Effector memory CD8-positive, alpha-beta T cell (primary cell): ENCODE results near the gene CEP350.

Experiments used
- ATAC-seq: fragments of 150-1000 bp; cut with Tn5 transposase; replicated peaks from 2 replicates; pipeline ENCODE4 v1.10.0; 2021; ENCODE audit warnings: mild to moderate bottlenecking, moderate library complexity
- DNase-seq, 3 experiments: peaks; one replicate each; pipeline ENCODE4 v3.0.0; 2021
- H3K27ac Mint-ChIP-seq, 2 donors: one replicate each; pipeline ENCODE4 v1.8.0; 2022; ENCODE audit warnings: mild to moderate bottlenecking in 2 of 2, mixed read lengths in 2 of 2, moderate library complexity in 2 of 2
- H3K27me3 Mint-ChIP-seq, 2 donors: one replicate each; pipeline ENCODE4 v1.8.0; 2022; ENCODE audit warnings: mixed read lengths in 2 of 2
- H3K36me3 Mint-ChIP-seq: one replicate; pipeline ENCODE4 v1.8.0; 2022; ENCODE audit warnings: mild to moderate bottlenecking, moderate library complexity, mixed read lengths; ENCODE audit not compliant: insufficient read depth
- H3K4me1 Mint-ChIP-seq, 2 donors: one replicate each; pipeline ENCODE4 v1.8.0; 2022; ENCODE audit warnings: low read depth in 2 of 2, mixed read lengths in 2 of 2
- H3K4me3 Mint-ChIP-seq, 2 donors: one replicate each; pipeline ENCODE4 v1.8.0; 2022; ENCODE audit warnings: mild to moderate bottlenecking in 2 of 2, mixed read lengths in 2 of 2, moderate library complexity in 2 of 2
- H3K9me3 Mint-ChIP-seq, 2 donors: one replicate each; pipeline ENCODE4 v1.8.0; 2022; ENCODE audit warnings: mixed read lengths in 2 of 2
- total RNA-seq, 9 experiments: gene quantifications; one replicate each; lab custom pipeline; 2026; lab: John Stamatoyannopoulos, UW

The CEP350 gene
- total RNA-seq: 165 to 446 (median 283) reads per million in 9 experiments

GRCh38 chr1:179954493-179955286 is at the start of gene CEP350:
TSS of gene CEP350 (plus strand) at chr1:179954810. CDS start at chr1:179986182, 31,372 bp downstream.
- H3K4me1 Mint-ChIP-seq: peaks cover 26 to 47% of the 10 kb centered on the region in 2 donors
- ATAC-seq: peak; percentile 86
- peak; percentile 96 to 98 (median 97) for DNase-seq
- H3K27me3 Mint-ChIP-seq: no peaks in the 10 kb centered on the region
- H3K36me3 Mint-ChIP-seq: peaks cover 20% of the 10 kb centered on the region
- H3K9me3 Mint-ChIP-seq: no peaks in the 10 kb centered on the region
- H3K4me3 Mint-ChIP-seq: peak within 1 kb of the TSS; percentile 84 to 86
- H3K27ac Mint-ChIP-seq: peak within 1 kb of the TSS; percentile 90 to 92

GRCh38 chr1:179910934-179911333 is 43.7 kb upstream of the CEP350 start:
- Mint-ChIP-seq H3K27ac (peak overlapping the region; percentile 74 to 87), H3K27me3 (no peaks in the 10 kb centered on the region), H3K9me3 (no peaks in the 10 kb centered on the region), H3K4me1 (peaks cover 5 to 10% of the 10 kb centered on the region in 2 donors), H3K4me3 (no peak overlapping the region), H3K36me3 (peaks cover 89% of the 10 kb centered on the region)
- ATAC-seq: peak; percentile 40
- DNase-seq: no peak

GRCh38 chr1:179911812-179912211 is 42.8 kb upstream of the CEP350 start:
- ATAC-seq (no peak), DNase-seq (no peak)
- Mint-ChIP-seq H3K27me3 (no peaks in the 10 kb centered on the region), H3K9me3 (no peaks in the 10 kb centered on the region), H3K27ac (no peak overlapping the region), H3K36me3 (peaks cover 86% of the 10 kb centered on the region), H3K4me3 (no peak overlapping the region), H3K4me1 (peaks cover 5 to 10% of the 10 kb centered on the region in 2 donors)

GRCh38 chr1:179917601-179918429 is 36.8 kb upstream of the CEP350 start:
- no peaks in the 10 kb centered on the region for H3K9me3 Mint-ChIP-seq
- peak overlapping the region; percentile 49 to 51 for H3K27ac Mint-ChIP-seq
- ATAC-seq (peak; percentile 58), DNase-seq (no peak)
- H3K4me1 Mint-ChIP-seq: peaks cover 0 to 5% of the 10 kb centered on the region in 2 donors
- H3K36me3 Mint-ChIP-seq: peaks cover 87% of the 10 kb centered on the region
- no peak overlapping the region for H3K4me3 Mint-ChIP-seq
- H3K27me3 Mint-ChIP-seq: no peaks in the 10 kb centered on the region

GRCh38 chr1:179921472-179921871 is 33.1 kb upstream of the CEP350 start:
- Mint-ChIP-seq H3K27me3 (no peaks in the 10 kb centered on the region), H3K36me3 (peaks cover 60% of the 10 kb centered on the region), H3K4me3 (no peak overlapping the region), H3K4me1 (peaks cover 0 to 5% of the 10 kb centered on the region in 2 donors), H3K9me3 (no peaks in the 10 kb centered on the region), H3K27ac (peak overlapping the region in 1 of 2 donors; percentile 31)
- ATAC-seq (no peak), DNase-seq (no peak)

- Mint-ChIP-seq H3K27me3 (no peaks in the 10 kb centered on the region), H3K27ac (peak overlapping the region in 1 of 2 donors; percentile 31)
These were observed 32.4 kb upstream of the CEP350 start for GRCh38 chr1:179921981-179922872.

GRCh38 chr1:179923029-179923428 is 31.6 kb upstream of the CEP350 start:
- no peak for DNase-seq
- H3K36me3 Mint-ChIP-seq: peaks cover 47% of the 10 kb centered on the region
- no peaks in the 10 kb centered on the region for H3K27me3 Mint-ChIP-seq
- ATAC-seq: no peak
- no peaks in the 10 kb centered on the region for H3K9me3 Mint-ChIP-seq
- H3K4me1 Mint-ChIP-seq: peaks cover 0 to 2% of the 10 kb centered on the region in 2 donors
- H3K27ac Mint-ChIP-seq: no peak overlapping the region
- no peak overlapping the region for H3K4me3 Mint-ChIP-seq

More at GRCh38 chr1:179921981-179922872, 32.4 kb upstream of the CEP350 start:
- Mint-ChIP-seq H3K36me3 (peaks cover 52% of the 10 kb centered on the region), H3K4me1 (peaks cover 0 to 5% of the 10 kb centered on the region in 2 donors), H3K9me3 (no peaks in the 10 kb centered on the region), H3K4me3 (no peak overlapping the region)
- no peak for ATAC-seq
- no peak for DNase-seq

- H3K36me3 Mint-ChIP-seq: peaks cover 36% of the 10 kb centered on the region
- H3K4me1 Mint-ChIP-seq: no peaks in the 10 kb centered on the region
- ATAC-seq (no peak), DNase-seq (no peak)
- H3K27ac Mint-ChIP-seq: no peak overlapping the region
- no peaks in the 10 kb centered on the region for H3K9me3 Mint-ChIP-seq
- no peaks in the 10 kb centered on the region for H3K27me3 Mint-ChIP-seq
- H3K4me3 Mint-ChIP-seq: no peak overlapping the region
These were observed 30.3 kb upstream of the CEP350 start for GRCh38 chr1:179924268-179924667.

GRCh38 chr1:179925302-179925701 is 29.3 kb upstream of the CEP350 start:
- no peak for ATAC-seq
- no peak overlapping the region for H3K4me3 Mint-ChIP-seq

GRCh38 chr1:179925922-179926849 is 28.4 kb upstream of the CEP350 start:
- DNase-seq (no peak), ATAC-seq (no peak)
- Mint-ChIP-seq H3K4me1 (no peaks in the 10 kb centered on the region), H3K27ac (no peak overlapping the region), H3K9me3 (no peaks in the 10 kb centered on the region), H3K36me3 (peaks cover 18% of the 10 kb centered on the region), H3K27me3 (no peaks in the 10 kb centered on the region), H3K4me3 (no peak overlapping the region)

More at GRCh38 chr1:179925302-179925701, 29.3 kb upstream of the CEP350 start:
- H3K9me3 Mint-ChIP-seq: no peaks in the 10 kb centered on the region
- H3K27ac Mint-ChIP-seq: no peak overlapping the region
- H3K4me1 Mint-ChIP-seq: no peaks in the 10 kb centered on the region
- DNase-seq: no peak
- H3K27me3 Mint-ChIP-seq: no peaks in the 10 kb centered on the region
- peaks cover 26% of the 10 kb centered on the region for H3K36me3 Mint-ChIP-seq

GRCh38 chr1:179926850-179927205 is 27.8 kb upstream of the CEP350 start:
- H3K36me3 Mint-ChIP-seq: peaks cover 13% of the 10 kb centered on the region
- no peaks in the 10 kb centered on the region for H3K4me1 Mint-ChIP-seq
- no peak overlapping the region for H3K4me3 Mint-ChIP-seq
- no peaks in the 10 kb centered on the region for H3K27me3 Mint-ChIP-seq
- no peak overlapping the region for H3K27ac Mint-ChIP-seq
- ATAC-seq: no peak
- H3K9me3 Mint-ChIP-seq: no peaks in the 10 kb centered on the region
- no peak for DNase-seq
